Brain microvascular endothelial cell (primary cell): ENCODE data around the gene TMEM255B.

Experiments
- DNase-seq: peaks from one replicate; pipeline ENCODE4 v3.0.0-alpha.2; 2020
- H3K27ac ChIP-seq: fragments of 250-450 bp; sonication (Bioruptor Pico); 2 replicates; pipeline ENCODE4 v1.5.1; 2020; ENCODE audit warnings: mild to moderate bottlenecking, moderate library complexity
- H3K27me3 ChIP-seq: fragments of 250-450 bp; sonication (Bioruptor Pico); replicated peaks from 2 replicates; pipeline ENCODE4 v1.5.1; 2020; ENCODE audit warnings: mild to moderate bottlenecking
- H3K36me3 ChIP-seq: fragments of 250-450 bp; sonication (Bioruptor Pico); replicated peaks from 2 replicates; pipeline ENCODE4 v1.5.1; 2020; ENCODE audit warnings: mild to moderate bottlenecking
- H3K4me3 ChIP-seq: 2 replicates; pipeline ENCODE4 v1.5.1; 2011; ENCODE audit warnings: low read depth, mild to moderate bottlenecking, control low read depth, low read length, moderate library complexity
- in situ Hi-C: cut with HindIII; loops from 2 replicates; pipeline ENCODE4 v1.10.0; 2017; ENCODE audit warnings: low sequenced_read_pairs, low pct_ligation_motif_present
- TF ChIP-seq, protein P1 (sequence below): IDR thresholded peaks from 2 replicates; pipeline ENCODE4 v1.5.1; 2011; ENCODE audit warnings: low read depth, mild to moderate bottlenecking, moderate library complexity, low read length, control low read depth, inconsistent platforms; ENCODE audit errors: missing control alignments

TMEM255B gene

DNA sequence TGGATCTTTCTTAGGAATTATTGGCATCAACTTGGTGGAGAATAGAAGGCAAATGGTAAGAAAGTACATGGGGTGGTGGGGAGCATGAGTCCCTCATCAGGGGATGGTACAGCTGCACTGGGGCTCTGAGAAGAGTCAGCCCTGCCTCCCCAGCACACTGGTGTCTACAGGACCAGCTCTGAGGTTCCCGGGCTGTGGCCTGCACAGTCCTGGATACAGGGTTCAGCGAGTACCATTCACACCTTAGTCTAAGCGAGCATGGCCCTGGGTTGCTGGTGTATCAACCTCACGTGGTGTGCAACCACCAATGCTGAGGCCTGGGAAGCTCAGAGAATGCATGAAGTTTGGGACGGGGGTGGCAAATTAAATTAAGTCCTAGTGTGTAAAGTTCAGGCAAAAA lies 10.1 kb downstream of the TMEM255B start:
- in situ Hi-C loops: no loop called here
- H3K4me3 ChIP-seq: no peak overlapping the region
- no peak for DNase-seq
- TF ChIP-seq, protein P1, sequence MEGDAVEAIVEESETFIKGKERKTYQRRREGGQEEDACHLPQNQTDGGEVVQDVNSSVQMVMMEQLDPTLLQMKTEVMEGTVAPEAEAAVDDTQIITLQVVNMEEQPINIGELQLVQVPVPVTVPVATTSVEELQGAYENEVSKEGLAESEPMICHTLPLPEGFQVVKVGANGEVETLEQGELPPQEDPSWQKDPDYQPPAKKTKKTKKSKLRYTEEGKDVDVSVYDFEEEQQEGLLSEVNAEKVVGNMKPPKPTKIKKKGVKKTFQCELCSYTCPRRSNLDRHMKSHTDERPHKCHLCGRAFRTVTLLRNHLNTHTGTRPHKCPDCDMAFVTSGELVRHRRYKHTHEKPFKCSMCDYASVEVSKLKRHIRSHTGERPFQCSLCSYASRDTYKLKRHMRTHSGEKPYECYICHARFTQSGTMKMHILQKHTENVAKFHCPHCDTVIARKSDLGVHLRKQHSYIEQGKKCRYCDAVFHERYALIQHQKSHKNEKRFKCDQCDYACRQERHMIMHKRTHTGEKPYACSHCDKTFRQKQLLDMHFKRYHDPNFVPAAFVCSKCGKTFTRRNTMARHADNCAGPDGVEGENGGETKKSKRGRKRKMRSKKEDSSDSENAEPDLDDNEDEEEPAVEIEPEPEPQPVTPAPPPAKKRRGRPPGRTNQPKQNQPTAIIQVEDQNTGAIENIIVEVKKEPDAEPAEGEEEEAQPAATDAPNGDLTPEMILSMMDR: no peak
- H3K27me3 ChIP-seq: no peaks in the 10 kb centered on the region
- no peak overlapping the region for H3K27ac ChIP-seq
- no peaks in the 10 kb centered on the region for H3K36me3 ChIP-seq

DNA sequence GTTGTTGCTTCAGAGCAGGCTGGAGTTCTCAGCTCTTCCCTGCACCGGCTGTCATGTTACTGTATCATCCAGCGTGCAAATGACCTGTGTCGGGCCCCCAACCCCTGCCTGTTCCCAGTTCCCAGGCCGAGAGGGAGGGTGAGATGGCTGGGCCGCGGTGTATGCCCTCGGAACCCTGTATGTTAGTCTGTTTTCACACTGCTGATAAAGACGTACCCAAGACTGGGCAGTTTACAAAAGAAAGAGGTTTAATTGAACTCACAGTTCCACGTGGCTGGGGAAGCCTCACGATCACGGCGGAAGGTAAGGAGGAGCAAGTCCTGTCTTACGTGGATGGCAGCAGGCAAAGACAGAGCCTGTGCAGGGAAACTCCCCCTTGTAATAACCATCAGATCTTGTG lies 10.9 kb downstream of the TMEM255B start:
- in situ Hi-C loops: no loop called here
- TF ChIP-seq, protein P1: no peak
- Histone ChIP-seq H3K36me3 (no peaks in the 10 kb centered on the region), H3K27ac (no peak overlapping the region), H3K4me3 (no peak overlapping the region), H3K27me3 (no peaks in the 10 kb centered on the region)
- no peak for DNase-seq

DNA sequence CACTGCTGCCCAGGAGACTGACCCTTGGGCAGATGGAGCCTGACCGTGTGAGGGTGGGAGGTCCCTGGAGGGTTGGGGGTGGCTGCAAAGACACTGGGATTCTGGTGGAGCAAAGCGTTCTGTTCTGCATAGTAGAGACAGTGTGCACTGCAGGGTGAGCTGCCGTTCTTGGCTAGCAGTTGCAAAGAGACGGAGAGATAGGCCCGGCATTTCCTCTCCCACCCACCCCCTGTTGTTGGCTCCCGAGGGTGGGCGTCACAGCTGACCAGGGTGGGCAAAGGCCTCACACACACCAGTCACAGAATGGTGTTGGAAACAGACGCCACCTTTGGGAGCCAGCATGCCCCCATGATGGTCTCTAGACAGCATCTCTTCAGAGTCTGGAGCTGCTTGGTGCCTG lies 11.4 kb downstream of the TMEM255B start:
- no peak overlapping the region for H3K27ac ChIP-seq
- no peaks in the 10 kb centered on the region for H3K36me3 ChIP-seq
- no peak for DNase-seq
- no peaks in the 10 kb centered on the region for H3K27me3 ChIP-seq
- H3K4me3 ChIP-seq: no peak overlapping the region
- TF ChIP-seq, protein P1: no peak
- in situ Hi-C loops: no loop called here

DNA sequence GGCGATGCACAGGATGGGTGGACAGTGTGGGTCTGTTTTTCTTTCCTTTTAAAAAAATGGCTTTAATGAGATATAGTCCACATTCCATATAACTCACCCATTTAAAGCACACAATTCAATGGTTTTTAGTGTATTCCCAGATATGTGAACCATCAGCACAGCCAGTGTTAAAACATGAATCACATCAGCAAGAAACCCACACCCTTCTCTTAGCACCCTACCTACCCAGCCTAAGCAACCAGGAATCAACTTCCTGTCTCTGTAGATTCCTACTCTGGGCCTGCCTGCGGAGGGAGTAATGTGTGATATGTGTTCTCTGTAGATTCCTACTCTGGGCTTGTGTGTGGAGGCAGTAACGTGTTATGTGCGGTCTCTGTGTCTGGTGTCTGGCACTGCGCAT lies 11.9 kb downstream of the TMEM255B start:
- no peak for DNase-seq
- Histone ChIP-seq H3K27ac (no peak overlapping the region), H3K4me3 (no peak overlapping the region), H3K27me3 (no peaks in the 10 kb centered on the region), H3K36me3 (no peaks in the 10 kb centered on the region)
- TF ChIP-seq, protein P1: no peak
- in situ Hi-C loops: no loop called here

DNA sequence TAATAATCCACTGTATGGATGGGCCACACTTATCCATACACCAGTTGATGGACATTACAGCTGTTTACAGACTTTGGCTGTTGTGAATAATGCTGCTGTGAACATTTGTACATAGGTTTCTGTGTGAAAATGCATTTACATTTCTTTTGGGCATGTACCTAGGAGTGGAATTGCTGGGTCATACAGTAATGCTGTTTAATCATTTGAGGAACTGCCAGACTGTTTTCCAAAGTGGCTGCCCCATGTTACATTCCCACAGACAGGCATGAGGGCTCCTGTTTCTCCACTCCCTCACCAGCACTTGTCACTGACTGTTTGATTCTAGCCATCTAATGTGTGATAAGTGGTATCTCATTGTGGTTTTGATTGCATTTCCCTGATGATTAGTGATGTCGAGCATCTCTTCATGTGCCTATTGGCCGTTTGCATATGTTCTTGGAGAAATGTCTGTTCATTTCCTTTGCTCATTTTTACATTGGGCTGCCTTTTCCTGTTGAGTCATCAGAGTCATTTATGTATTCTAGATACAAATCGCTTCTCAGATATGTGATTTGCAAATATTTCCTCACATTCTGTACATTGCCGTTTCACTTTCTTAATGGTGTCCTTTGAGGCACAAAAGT lies 12.8 kb downstream of the TMEM255B start:
- Histone ChIP-seq H3K4me3 (no peak overlapping the region), H3K27me3 (no peaks in the 10 kb centered on the region), H3K27ac (no peak overlapping the region), H3K36me3 (no peaks in the 10 kb centered on the region)
- in situ Hi-C loops: no loop called here
- TF ChIP-seq, protein P1: no peak
- DNase-seq: no peak
